PFSK-1 (cell line): ENCODE results near the gene DPYSL3.

Experiments used
- TAF1 ChIP-seq: IDR thresholded peaks from 2 replicates; pipeline ENCODE4 v1.6.1; 2012; ENCODE audit warnings: low read length, control low read depth, borderline replicate concordance; ENCODE audit not compliant: insufficient read depth
- TF ChIP-seq, protein P1 (sequence below), 2 experiments: IDR thresholded peaks; 2 replicates each; pipeline versions ENCODE4 v1.6.1 to v1.8.0; 2011 to 2012; ENCODE audit warnings: low read depth in 2 of 2, low read length in 2 of 2, control low read depth in 1 of 2, inconsistent platforms in 1 of 2, mild to moderate bottlenecking in 1 of 2, moderate library complexity in 1 of 2; ENCODE audit not compliant: insufficient read depth in 1 of 2

DNA sequence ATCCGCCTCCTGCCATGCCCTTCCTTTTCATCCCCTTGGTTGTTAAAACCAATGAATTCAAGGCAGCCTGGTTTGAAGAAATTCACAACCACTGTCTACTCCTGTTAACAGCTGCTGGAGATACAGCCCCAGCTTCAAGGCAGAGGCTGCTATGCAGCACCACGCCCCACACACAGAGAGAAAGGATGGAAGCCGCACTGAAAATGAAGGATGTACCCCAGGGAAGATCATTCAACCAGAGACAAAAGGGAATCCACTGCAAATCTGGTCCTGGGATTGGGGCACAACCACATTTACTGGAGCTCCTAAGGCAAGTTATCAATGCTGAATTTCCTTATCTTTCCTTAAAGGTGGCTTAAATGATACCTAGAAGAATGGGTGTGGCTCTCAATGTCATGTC, 58.7 kb downstream of the DPYSL3 start:
- TF ChIP-seq, protein P1, sequence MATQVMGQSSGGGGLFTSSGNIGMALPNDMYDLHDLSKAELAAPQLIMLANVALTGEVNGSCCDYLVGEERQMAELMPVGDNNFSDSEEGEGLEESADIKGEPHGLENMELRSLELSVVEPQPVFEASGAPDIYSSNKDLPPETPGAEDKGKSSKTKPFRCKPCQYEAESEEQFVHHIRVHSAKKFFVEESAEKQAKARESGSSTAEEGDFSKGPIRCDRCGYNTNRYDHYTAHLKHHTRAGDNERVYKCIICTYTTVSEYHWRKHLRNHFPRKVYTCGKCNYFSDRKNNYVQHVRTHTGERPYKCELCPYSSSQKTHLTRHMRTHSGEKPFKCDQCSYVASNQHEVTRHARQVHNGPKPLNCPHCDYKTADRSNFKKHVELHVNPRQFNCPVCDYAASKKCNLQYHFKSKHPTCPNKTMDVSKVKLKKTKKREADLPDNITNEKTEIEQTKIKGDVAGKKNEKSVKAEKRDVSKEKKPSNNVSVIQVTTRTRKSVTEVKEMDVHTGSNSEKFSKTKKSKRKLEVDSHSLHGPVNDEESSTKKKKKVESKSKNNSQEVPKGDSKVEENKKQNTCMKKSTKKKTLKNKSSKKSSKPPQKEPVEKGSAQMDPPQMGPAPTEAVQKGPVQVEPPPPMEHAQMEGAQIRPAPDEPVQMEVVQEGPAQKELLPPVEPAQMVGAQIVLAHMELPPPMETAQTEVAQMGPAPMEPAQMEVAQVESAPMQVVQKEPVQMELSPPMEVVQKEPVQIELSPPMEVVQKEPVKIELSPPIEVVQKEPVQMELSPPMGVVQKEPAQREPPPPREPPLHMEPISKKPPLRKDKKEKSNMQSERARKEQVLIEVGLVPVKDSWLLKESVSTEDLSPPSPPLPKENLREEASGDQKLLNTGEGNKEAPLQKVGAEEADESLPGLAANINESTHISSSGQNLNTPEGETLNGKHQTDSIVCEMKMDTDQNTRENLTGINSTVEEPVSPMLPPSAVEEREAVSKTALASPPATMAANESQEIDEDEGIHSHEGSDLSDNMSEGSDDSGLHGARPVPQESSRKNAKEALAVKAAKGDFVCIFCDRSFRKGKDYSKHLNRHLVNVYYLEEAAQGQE (IDR thresholded peaks at IDR 0.05; ENCODE audit: insufficient read depth in 1 of 2, low read depth in 2 of 2, low read length in 2 of 2), result no peak
- TF ChIP-seq TAF1, result no peak
